T-helper 17 cell (primary cell): ENCODE results near the gene TMTC1. TPM values are rescaled to one million over a fixed set of nuclear protein-coding genes. Genes with fewer than 3 reads are reported as not detected.
"Not testable (repeated sequence)": the region's sequence is repeated elsewhere in the genome, so short reads cannot be mapped to it uniquely, and the experiment has no call there.

Experiments
- ATAC-seq: fragments of 150-1000 bp; cut with Tn5 transposase; 2 replicates; pipeline ENCODE4 v1.10.0; 2021; ENCODE audit warnings: mild to moderate bottlenecking, moderate library complexity
- DNase-seq, 3 donors: peaks; one replicate each; pipeline versions ENCODE4 v3.0.0 to v3.0.0-alpha.2; 2020 to 2021
- H3K9me3 ChIP-seq: one replicate; pipeline ENCODE4 v1.7.0; 2013; ENCODE audit warnings: low read length, mild to moderate bottlenecking; ENCODE audit not compliant: control insufficient read depth, poor library complexity, severe bottlenecking
- H3K27ac Mint-ChIP-seq: one replicate; pipeline ENCODE4 v1.8.0; 2022; ENCODE audit warnings: mild to moderate bottlenecking, moderate library complexity, mixed read lengths
- H3K27me3 Mint-ChIP-seq: one replicate; pipeline ENCODE4 v1.8.0; 2022; ENCODE audit warnings: mixed read lengths
- H3K36me3 Mint-ChIP-seq: one replicate; pipeline ENCODE4 v1.8.0; 2022; ENCODE audit warnings: low read depth, mixed read lengths
- H3K4me1 Mint-ChIP-seq: one replicate; pipeline ENCODE4 v1.8.0; 2022; ENCODE audit warnings: mild to moderate bottlenecking, mixed read lengths
- H3K4me3 Mint-ChIP-seq: one replicate; pipeline ENCODE4 v1.8.0; 2022; ENCODE audit warnings: mild to moderate bottlenecking, moderate library complexity, mixed read lengths
- total RNA-seq, 4 donors: library from RNA in 2 of 4; stranded (reverse) in 2 of 4; gene quantifications; one replicate each; pipeline ENCODE4 v1.2.3 and lab custom pipeline; 2022 to 2026

TMTC1 gene
- total RNA-seq, result under 1 TPM in 1 of 2 donors, not detected in 1; 0.40 TPM
- 0 reads per million in 2 donors for total RNA-seq (lab: John Stamatoyannopoulos, UW)

GRCh38 chr12:29783773-29784666 lies at the start of gene TMTC1:
Gene TMTC1 (minus strand): TSS chr12:29783942. CDS start chr12:29783751, 191 bp downstream.
- Mint-ChIP-seq H3K27me3 (peaks cover 29% of the 10 kb centered on the region), H3K4me1 (no peaks in the 10 kb centered on the region), H3K4me3 (no peak within 1 kb of the TSS), H3K27ac (no peak within 1 kb of the TSS), H3K36me3 (no peaks in the 10 kb centered on the region)
- H3K9me3 ChIP-seq, result no peaks in the 10 kb centered on the region
- DNase-seq (no peak), ATAC-seq (no peak)

DNA sequence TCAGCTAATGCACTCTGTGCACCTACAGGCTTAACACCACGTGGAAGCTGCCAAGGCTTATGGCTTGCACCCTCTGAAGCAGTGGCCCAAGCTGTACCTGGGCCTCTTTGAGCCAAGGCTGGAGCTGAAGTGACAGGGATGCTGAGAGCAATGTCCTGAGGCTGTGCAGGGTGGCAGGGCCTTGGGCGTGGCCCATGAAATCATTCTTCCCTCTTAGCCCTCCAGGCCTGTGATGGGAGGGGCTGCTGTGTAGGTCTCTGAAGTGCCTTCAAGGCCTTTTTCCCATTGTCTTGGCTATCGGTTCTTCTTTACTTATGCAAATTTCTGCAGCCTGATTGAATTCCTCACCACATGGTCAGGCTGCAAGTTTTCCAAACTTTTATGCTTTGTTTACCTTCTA lies 47.4 kb upstream of the TMTC1 start:
- H3K4me3 Mint-ChIP-seq, result no peak overlapping the region
- no peaks in the 10 kb centered on the region for H3K9me3 ChIP-seq
- no peaks in the 10 kb centered on the region for H3K27me3 Mint-ChIP-seq
- H3K36me3 Mint-ChIP-seq, result no peaks in the 10 kb centered on the region
- no peak overlapping the region for H3K27ac Mint-ChIP-seq
- no peak for DNase-seq
- H3K4me1 Mint-ChIP-seq, result no peaks in the 10 kb centered on the region
- ATAC-seq, result no peak

DNA sequence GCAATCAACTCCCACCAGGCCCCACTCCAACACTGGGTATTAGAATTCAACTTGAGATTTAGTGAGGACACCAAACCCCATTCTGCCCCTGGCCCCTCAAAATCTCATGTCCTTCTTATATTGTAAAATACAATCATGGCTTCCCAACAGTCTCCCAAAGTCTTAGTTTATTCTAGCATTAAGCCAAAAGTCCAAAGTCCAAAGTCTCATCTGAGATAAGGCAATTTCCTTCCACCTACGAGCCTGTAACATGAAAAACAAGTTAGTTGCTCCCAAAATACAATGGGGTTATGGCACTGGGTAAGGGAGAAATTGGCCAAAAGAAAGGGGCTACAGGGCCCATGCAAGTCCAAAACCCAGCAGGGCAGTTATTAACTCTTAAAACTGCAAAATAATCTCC lies 46.6 kb upstream of the TMTC1 start:
- no peak for DNase-seq
- Mint-ChIP-seq H3K27ac (no peak overlapping the region), H3K27me3 (no peaks in the 10 kb centered on the region), H3K4me3 (no peak overlapping the region), H3K4me1 (no peaks in the 10 kb centered on the region), H3K36me3 (no peaks in the 10 kb centered on the region)
- H3K9me3 ChIP-seq, result no peaks in the 10 kb centered on the region
- no peak for ATAC-seq

- Mint-ChIP-seq H3K36me3 (no peaks in the 10 kb centered on the region), H3K27ac (no peak overlapping the region), H3K4me3 (no peak overlapping the region), H3K4me1 (no peaks in the 10 kb centered on the region), H3K27me3 (no peaks in the 10 kb centered on the region)
- DNase-seq (no peak), ATAC-seq (no peak)
- no peaks in the 10 kb centered on the region for H3K9me3 ChIP-seq
These were observed 35.3 kb upstream of the TMTC1 start for GRCh38 chr12:29818916-29819623.

- Mint-ChIP-seq H3K27ac (no peak overlapping the region), H3K4me3 (no peak overlapping the region), H3K4me1 (no peaks in the 10 kb centered on the region), H3K27me3 (no peaks in the 10 kb centered on the region), H3K36me3 (no peaks in the 10 kb centered on the region)
- DNase-seq, result no peak
- ATAC-seq, result no peak
- no peaks in the 10 kb centered on the region for H3K9me3 ChIP-seq
These were observed 33.4 kb upstream of the TMTC1 start for GRCh38 chr12:29816874-29817725.

DNA sequence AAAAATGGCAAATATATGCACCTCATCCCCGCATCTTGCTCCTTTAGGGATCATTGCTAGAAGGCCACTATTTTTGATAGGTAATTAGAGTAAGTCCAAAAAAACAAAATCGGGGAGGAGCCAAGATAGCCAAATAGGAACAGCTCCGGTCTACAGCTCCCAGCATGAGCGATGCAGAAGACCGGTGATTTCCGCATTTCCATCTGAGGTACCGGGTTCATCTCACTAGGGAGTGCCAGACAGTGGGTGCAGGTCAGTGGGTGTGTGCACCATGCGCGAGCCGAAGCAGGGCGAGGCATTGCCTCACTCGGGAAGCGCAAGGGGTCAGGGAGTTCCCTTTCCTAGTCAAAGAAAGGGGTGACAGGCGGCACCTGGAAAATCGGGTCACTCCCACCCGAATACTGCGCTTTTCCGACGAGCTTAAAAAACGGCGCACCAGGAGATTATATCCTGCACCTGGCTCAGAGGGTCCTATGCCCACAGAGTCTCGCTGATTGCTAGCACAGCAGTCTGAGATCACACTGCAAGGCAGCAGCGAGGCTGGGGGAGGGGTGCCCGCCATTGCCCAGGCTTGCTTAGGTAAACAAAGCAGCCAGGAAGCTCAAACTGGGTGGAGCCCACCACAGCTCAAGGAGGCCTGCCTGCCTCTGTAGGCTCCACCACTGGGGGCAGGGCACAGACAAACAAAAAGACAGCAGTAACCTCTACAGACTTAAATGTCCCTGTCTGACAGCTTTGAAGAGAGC lies 26.0 kb upstream of the TMTC1 start:
- not testable (repeated sequence) for DNase-seq, H3K27me3 Mint-ChIP-seq, H3K9me3 ChIP-seq, H3K4me1 Mint-ChIP-seq, H3K27ac Mint-ChIP-seq, H3K36me3 Mint-ChIP-seq, H3K4me3 Mint-ChIP-seq, ATAC-seq

- ATAC-seq (no peak), DNase-seq (no peak)
- H3K36me3 Mint-ChIP-seq, result no peaks in the 10 kb centered on the region
- no peaks in the 10 kb centered on the region for H3K9me3 ChIP-seq
- H3K4me3 Mint-ChIP-seq, result no peak overlapping the region
- no peak overlapping the region for H3K27ac Mint-ChIP-seq
- peaks cover 4% of the 10 kb centered on the region for H3K27me3 Mint-ChIP-seq
- no peaks in the 10 kb centered on the region for H3K4me1 Mint-ChIP-seq
These were observed 23.4 kb upstream of the TMTC1 start for GRCh38 chr12:29807129-29807528.

DNA sequence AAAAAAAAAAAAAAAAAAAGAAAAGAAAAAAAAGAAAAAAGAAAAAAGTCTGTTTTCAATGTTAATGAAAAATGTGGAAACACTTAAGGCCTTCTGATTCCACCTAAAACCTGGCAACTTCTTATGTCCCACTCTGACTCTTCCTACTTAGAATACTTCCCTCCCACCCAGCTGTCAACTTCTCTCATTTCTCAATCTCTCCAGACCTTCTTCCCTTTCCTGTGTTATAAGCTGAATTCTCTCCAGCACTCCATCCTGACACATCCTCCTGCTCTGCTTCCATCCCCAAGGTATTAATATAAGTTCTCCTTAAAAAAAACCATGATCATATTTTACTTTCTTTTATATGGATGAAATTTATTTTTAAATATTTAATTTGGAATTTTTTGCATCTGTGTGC lies 20.3 kb upstream of the TMTC1 start:
- no peaks in the 10 kb centered on the region for H3K4me1 Mint-ChIP-seq
- no peaks in the 10 kb centered on the region for H3K36me3 Mint-ChIP-seq
- DNase-seq (no peak), ATAC-seq (no peak)
- H3K27me3 Mint-ChIP-seq, result peaks cover 4% of the 10 kb centered on the region
- H3K27ac Mint-ChIP-seq, result no peak overlapping the region
- no peak overlapping the region for H3K4me3 Mint-ChIP-seq
- no peaks in the 10 kb centered on the region for H3K9me3 ChIP-seq

- no peak for DNase-seq
- ATAC-seq, result no peak
- no peaks in the 10 kb centered on the region for H3K4me1 Mint-ChIP-seq
- no peaks in the 10 kb centered on the region for H3K9me3 ChIP-seq
- H3K27ac Mint-ChIP-seq, result no peak overlapping the region
- H3K4me3 Mint-ChIP-seq, result no peak overlapping the region
- peaks cover 13% of the 10 kb centered on the region for H3K27me3 Mint-ChIP-seq
- no peaks in the 10 kb centered on the region for H3K36me3 Mint-ChIP-seq
These were observed 15.8 kb upstream of the TMTC1 start for GRCh38 chr12:29799591-29799990.

DNA sequence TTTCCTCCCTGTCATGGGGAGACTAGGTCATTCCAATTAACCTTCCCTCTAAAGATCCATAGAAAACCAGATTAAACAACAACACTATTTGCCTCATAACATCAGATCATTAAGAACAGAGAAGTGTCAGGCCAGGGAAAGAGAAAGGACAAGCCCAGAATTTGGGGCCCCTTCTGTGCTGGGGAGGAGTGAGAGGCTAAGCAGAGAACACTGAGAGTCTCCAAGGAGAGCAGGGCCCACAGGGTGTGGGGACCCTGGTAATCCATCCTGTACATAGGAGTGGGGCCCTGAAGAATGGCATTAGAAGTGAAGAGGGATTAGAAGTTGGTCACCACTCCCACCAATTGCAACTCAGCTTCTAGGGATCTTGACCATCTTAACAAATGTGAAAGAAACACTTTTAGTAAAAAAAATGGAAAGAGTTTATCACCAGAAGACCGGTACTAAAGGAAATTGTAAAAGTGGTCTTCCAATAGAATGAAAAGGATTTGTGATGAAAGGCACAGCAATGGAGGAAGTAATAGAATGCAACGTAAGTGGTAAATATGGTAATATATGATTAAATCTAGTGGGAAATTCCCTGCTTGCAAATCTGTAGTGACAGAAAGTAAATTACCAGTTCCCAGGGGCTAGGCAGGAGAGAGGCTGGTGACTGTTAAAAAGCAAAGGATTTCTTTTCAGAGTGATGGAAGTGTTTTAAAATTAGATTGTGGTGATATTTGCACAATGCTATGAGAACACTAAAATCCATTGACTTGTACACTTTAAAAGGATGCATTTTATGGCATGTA lies 14.0 kb upstream of the TMTC1 start:
- H3K36me3 Mint-ChIP-seq, result no peaks in the 10 kb centered on the region
- H3K27ac Mint-ChIP-seq, result no peak overlapping the region
- H3K4me3 Mint-ChIP-seq, result no peak overlapping the region
- ATAC-seq, result no peak
- no peaks in the 10 kb centered on the region for H3K4me1 Mint-ChIP-seq
- no peaks in the 10 kb centered on the region for H3K9me3 ChIP-seq
- peaks cover 13% of the 10 kb centered on the region for H3K27me3 Mint-ChIP-seq
- DNase-seq, result no peak

DNA sequence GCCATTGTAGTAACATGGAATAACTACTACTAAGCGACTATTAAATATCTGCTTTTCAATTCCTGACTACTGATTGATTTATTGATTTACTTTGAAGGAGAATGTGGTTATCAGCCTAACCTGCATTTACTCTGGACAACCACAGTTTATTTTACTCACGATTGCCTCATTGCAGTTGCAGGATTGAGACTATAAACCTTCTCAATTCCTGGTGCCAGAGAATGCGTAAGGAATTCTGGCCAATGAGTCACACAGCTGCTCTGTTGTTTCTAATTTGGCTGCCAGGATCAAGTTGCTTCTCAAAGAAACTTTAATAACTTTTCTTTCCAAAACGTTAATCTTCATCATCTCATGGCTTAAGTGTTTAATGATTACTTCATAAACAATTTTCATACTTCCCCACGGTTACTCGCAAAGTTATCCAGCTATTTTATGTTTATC lies 13.1 kb upstream of the TMTC1 start:
- no peak for ATAC-seq
- H3K4me1 Mint-ChIP-seq, result no peaks in the 10 kb centered on the region
- no peak overlapping the region for H3K27ac Mint-ChIP-seq
- H3K9me3 ChIP-seq, result no peaks in the 10 kb centered on the region
- H3K4me3 Mint-ChIP-seq, result no peak overlapping the region
- H3K27me3 Mint-ChIP-seq, result peaks cover 13% of the 10 kb centered on the region
- no peaks in the 10 kb centered on the region for H3K36me3 Mint-ChIP-seq
- DNase-seq, result no peak

DNA sequence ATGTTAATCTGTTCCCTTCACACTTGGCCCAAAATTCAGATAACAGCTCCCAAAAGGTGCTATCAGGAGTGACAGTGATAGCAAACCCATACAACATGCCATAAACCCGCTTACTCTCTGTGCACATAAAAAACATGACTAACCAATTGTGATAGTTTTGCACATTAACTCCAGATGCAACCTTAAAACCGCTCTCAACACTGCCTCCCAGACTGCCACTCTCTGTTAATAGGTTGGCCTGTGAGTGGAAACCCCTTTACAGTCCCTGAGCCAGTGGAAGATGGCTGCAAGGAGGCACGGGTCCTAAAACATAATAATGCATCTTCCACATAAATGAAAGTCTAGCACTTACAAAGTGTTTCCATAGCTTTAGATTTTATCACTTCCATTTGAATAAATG lies 12.0 kb upstream of the TMTC1 start:
- no peak overlapping the region for H3K4me3 Mint-ChIP-seq

More for the DNA sequence above, 12.0 kb upstream of the TMTC1 start:
- Mint-ChIP-seq H3K4me1 (no peaks in the 10 kb centered on the region), H3K27ac (no peak overlapping the region), H3K36me3 (no peaks in the 10 kb centered on the region), H3K27me3 (peaks cover 13% of the 10 kb centered on the region)
- ATAC-seq (no peak), DNase-seq (no peak)
- H3K9me3 ChIP-seq, result no peaks in the 10 kb centered on the region
